MM.1S (cell line): ENCODE measurements around the gene HELZ2.

Experiments
- EZH2 ChIP-seq: fragments of 300-600 bp; sonication (generic); optimal IDR thresholded peaks from 2 replicates; pipeline ENCODE3; 2017; ENCODE audit warnings: low read depth, mild to moderate bottlenecking, antibody characterized with exemption, low read length, mixed read lengths
- EZH2phosphoT487 ChIP-seq: fragments of 300-600 bp; sonication (generic); IDR thresholded peaks from 2 replicates; pipeline ENCODE4 v1.6.1; 2018; ENCODE audit warnings: antibody characterized with exemption, low read length
- TF ChIP-seq, protein P1 (sequence below): fragments of 300-600 bp; sonication (generic); IDR thresholded peaks from 2 replicates; pipeline ENCODE4 v1.5.1; 2016; ENCODE audit warnings: antibody characterized with exemption, low read length, mixed read lengths

DNA sequence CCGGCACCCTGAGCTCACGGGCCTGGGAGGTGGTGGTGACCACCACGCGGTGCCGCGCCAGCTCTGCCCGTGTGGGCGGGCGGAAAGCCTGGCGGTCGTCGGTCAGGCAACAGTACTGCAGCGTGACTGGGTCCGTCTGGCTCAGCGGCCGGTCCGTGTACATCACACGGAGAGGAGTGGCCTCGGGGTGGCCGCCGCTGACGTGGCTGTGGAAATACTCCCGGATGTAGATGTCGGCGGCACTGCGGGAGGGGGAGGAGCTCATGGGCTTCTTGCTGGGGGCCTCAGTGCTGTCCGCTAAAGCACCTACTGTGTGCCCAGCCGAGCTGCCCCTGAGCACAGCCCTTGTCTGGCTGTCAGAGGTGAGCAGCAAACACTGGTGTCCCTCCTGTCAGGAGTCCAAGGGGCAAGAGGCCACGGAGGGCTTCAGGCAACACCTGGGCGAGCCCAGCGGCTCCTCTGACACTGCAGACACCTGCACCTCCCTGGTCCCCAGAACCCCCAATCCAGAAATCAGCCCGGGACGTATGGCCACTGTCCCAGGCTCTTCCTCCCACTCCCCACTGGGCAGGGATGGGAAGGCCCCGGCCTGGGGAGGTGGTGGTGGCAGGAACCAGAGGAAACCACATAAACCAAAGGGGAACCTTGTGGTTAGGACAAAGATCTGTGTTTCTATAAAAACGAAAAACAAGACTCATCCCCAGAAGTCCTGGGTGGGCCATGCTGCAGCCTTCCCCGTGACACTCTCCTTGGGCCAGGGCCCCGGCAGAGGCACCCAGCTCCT is 6.5 kb downstream of the HELZ2 start:
- TF ChIP-seq, protein P1, sequence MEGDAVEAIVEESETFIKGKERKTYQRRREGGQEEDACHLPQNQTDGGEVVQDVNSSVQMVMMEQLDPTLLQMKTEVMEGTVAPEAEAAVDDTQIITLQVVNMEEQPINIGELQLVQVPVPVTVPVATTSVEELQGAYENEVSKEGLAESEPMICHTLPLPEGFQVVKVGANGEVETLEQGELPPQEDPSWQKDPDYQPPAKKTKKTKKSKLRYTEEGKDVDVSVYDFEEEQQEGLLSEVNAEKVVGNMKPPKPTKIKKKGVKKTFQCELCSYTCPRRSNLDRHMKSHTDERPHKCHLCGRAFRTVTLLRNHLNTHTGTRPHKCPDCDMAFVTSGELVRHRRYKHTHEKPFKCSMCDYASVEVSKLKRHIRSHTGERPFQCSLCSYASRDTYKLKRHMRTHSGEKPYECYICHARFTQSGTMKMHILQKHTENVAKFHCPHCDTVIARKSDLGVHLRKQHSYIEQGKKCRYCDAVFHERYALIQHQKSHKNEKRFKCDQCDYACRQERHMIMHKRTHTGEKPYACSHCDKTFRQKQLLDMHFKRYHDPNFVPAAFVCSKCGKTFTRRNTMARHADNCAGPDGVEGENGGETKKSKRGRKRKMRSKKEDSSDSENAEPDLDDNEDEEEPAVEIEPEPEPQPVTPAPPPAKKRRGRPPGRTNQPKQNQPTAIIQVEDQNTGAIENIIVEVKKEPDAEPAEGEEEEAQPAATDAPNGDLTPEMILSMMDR, result no peak
- TF ChIP-seq EZH2, result no peak
- TF ChIP-seq EZH2phosphoT487, result no peak
